ENCODE results near the gene EPS8L3.

- TF ChIP-seq EZH2 (IDR thresholded peaks at IDR 0.05; ENCODE audit: borderline replicate concordance, low read depth, low read length, severe bottlenecking) (no peak), CTCF (IDR thresholded peaks at IDR 0.05; ENCODE audit: extremely low read depth in 1 of 2, insufficient read depth in 1 of 2, low read depth in 1 of 2, low read length in 2 of 2) (no peak), JUN (IDR thresholded peaks at IDR 0.05; ENCODE audit: borderline replicate concordance, insufficient read depth, insufficient read length, low read depth) (no peak), MAX (IDR thresholded peaks at IDR 0.05; ENCODE audit: insufficient read depth, insufficient read length) (no peak), POLR2AphosphoS5 (IDR thresholded peaks at IDR 0.05; ENCODE audit: insufficient read depth, low read depth, low read length) (no peak), POLR2A (IDR thresholded peaks at IDR 0.05; ENCODE audit: low read depth, low read length) (no peak), FOS (IDR thresholded peaks at IDR 0.05; ENCODE audit: borderline replicate concordance, insufficient read depth, low read length) (no peak), MYC (IDR thresholded peaks at IDR 0.05; ENCODE audit: low read depth, low read length) (no peak), GATA2 (IDR thresholded peaks at IDR 0.05; ENCODE audit: insufficient read depth, insufficient read length, low read depth, low read length) (no peak)
Measured at GRCh38 chr1:109768335-109768650, 4.6 kb upstream of the EPS8L3 start.

Measured in endothelial cell of umbilical vein (primary cell).